CD4-positive, alpha-beta T cell treated with Interleukin-12 subunit alpha and Interleukin-12 subunit beta, for 1 hour (primary cell): ENCODE data around the gene HOXA4.
A peak's percentile ranks its signal among the peaks of the same experiment; 100 is the strongest.

ENCODE experiments used
- DNase-seq: peaks from one replicate; pipeline ENCODE4 v3.0.0-alpha.2; 2020

Gene HOXA4

DNA sequence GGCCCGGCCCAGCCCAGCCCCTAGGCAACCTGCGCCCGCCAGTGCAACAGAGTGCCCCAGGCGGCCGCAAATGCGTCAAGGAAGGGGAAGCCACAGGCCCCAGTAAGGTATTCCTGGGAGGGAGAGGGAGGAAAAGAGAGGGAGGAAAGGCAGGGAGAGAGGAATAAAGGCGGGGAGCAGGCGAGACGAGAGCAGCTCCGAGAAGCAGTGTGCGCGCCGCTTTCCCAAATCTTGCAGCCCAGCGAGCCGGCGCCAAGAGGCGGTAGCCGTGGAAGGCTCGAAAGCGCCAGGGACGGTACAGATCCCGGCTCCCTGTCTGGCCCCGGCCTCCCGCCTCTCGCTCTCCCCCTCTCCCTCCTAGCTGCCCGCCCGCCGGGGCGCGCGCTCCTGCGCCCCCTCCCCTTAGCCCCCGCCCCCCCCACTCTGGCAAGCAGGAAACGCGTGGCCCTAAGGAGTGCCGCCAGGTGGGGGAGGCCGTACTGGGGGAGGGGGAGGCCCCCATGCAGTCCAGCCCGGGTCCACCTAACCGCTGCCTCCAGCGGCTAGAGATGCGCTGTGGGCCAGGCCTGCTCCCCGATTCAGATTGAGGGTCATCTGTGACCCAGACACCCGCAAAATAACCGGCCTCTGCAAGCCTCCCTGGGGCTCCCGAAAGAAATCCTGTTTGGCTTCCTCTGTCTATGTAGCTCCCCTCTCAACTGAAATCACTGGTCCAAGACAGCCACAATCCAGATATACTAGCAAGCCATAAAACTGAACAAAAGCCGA is 39.3 kb upstream of the HOXA4 start:
- no peak for DNase-seq

DNA sequence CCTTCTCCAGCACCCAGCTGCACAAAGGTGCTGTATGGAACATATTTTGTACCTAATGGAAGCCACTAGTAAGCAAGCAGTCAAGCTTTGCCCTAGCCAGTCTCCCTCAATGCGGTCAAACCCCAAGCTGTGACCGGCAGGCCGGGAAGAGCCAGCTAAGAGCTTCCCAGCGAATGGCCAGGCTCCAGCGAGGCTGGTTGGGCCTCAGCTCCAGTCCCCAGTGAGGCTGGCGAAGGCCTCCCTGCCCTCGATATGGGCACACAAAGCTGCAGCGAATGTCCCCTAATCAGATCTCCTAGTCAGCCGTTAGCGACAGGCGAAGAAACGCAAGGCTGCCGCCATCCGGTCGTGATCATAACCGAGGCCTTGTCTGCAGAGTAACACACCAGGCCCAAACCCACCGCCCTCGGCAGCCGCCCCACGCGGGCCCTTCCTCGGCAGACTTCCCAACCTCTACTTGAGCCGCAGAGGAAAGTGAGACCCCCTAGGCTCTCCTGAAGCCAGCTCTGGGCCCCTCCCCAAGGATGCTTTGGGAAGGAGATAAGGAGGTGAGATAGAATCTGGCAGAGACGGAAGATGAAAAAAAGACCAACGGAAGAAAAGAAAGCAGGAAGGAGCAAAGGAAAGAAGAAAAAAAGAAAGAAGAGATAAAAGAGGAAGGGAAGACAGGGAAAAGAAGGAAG is 37.8 kb upstream of the HOXA4 start:
- DNase-seq, result no peak

DNA sequence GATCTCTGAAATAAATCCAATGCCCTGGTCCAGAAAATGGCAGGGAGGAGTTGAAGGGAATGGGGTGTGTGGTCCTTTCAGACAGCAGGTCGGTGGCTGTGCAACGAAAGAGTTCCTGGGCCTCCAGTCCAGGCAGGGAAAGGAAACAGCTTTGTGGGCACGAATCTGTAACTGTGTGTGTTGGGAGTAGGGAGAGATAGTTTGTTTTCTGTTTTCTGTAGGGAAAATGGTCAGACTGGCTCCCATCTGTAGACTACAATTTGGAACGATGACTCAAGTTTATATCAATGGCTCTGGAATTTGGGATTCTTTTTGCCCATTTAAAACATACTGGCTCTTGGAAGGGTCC is 37.3 kb upstream of the HOXA4 start:
- no peak for DNase-seq

DNA sequence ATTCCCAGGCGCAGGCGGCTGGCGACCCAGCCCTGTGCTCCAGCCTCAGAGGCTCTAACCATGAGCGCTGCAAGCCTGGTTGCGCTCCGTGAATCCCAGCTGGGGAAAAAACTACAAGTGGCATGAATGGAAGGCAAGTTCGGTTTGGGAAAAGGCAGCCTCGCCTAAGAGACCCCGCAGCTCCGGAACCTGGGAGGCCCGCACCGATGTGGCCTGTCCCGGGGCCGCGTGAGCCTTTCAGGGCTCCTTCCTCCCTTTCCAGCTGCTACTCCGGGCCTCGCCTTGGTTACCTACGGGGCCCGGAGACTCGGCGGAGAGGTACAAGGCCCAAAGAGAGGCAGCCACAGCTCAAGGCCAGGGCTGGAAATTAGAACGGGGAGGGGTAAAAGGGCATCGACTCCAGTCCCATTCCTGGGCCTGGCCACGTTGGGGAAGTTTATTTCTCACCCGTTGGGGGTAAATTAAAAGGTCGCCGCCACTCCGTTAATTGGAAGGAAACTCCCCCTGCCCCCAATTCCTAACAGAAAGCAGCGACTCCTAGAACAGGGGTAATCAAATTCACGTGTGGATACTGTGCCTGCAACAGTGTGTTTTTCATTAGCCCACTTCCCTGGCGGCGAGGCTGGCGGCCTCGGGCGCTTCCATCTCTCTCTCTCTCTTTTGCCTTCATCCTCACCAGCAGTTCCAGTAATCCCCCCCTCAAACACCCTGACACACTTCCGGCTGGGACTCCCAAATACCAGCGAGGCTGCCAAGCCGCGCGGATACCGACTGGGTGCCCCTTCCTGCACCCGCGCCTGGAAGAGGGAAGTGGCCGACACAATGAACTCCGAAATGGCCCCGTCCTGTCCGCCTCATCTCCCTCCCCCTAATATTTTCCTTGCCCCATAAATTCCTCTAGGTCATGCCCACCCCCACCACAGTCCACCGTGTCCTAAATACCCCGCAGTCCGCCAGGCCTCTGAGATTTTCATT is 36.3 kb upstream of the HOXA4 start:
- DNase-seq, result no peak

GRCh38 chr7:27165996-27166530 is 35.5 kb upstream of the HOXA4 start:
- DNase-seq, result no peak

- peak; percentile 35 for DNase-seq
These were observed 34.8 kb upstream of the HOXA4 start, which contains the start of gene HOXA9 for GRCh38 chr7:27165089-27165995. Gene HOXA9, minus strand, starts transcription at chr7:27165537. Its CDS starts 80 bp downstream, at chr7:27165457.

DNA sequence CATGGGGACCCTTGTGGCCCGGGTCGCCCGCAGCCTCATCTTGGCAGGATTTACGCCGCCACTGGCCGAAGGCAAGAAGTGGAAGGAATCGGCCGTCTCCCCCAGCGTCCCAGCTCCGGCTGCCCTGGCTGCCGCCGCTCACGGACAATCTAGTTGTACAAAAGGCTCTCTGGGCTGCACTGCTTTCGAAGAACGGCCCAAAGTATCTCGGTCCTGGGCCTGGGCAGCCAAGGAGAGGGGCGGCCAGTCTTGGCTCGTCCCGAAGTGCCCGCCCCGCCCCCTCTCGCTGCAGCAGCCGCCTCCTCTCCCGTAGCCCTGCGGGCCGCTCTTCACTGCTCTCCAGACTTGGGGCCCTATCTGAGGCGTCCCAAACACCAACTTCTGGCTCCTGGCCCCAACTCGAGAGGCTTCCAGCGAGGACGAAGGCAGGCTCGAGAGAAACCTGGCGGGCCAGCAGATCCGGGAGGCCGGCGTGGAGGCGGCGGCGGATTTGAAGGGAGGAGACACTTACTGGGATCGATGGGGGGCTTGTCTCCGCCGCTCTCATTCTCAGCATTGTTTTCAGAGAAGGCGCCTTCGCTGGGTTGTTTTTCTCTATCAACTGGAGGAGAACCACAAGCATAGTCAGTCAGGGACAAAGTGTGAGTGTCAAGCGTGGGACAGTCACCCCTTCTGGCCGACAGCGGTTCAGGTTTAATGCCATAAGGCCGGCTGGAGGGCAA is 34.0 kb upstream of the HOXA4 start:
- DNase-seq, result no peak

DNA sequence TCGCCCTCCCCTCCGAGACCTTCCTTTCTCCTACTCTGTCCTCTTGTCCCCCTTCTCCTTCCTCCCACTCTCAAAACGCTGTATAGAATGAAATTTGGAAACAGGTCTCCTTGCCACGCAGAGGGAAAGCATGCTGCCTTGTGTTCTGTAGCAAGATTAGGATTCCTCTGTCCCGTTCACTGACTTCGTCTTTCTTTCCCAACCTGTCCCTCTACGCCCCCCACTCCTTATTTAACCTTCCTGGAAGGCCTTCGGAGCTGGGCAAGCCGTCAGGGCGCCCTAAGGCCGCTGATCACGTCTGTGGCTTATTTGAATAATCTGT is 33.4 kb upstream of the HOXA4 start:
- no peak for DNase-seq

DNA sequence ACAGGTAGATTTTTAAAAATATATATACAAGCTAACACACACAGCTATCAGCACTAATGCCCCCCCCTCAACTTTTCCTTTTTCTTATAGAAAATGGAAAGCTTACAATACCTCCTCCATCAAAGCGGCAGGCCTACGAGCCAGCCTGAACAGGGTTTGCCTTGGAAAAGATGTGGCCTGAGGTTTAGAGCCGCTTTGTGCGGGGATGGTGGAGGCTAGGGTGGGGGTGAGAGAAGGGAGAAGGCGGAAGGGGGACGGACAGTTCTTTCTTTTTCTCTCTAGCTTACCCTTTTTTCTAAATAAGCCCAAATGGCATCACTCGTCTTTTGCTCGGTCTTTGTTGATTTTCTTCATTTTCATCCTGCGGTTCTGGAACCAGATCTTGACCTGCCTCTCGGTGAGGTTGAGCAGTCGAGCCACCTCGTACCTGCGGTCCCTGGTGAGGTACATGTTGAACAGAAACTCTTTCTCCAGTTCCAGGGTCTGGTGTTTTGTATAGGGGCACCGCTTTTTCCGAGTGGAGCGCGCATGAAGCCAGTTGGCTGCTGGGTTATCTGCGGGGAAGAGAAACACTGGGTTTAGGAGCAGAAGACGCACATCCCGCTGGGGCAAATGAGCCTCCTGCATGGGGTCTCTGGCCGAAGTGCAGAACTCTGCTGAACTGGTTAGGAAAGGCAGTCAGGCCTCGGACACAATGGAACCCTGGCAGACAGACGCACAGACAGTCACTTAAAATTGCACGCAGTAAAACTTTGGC is 32.9 kb upstream of the HOXA4 start:
- no peak for DNase-seq

- DNase-seq, result no peak
These were observed 32.2 kb upstream of the HOXA4 start for GRCh38 chr7:27162561-27163287.

- no peak for DNase-seq
These were observed 31.4 kb upstream of the HOXA4 start for GRCh38 chr7:27161721-27162560.

DNA sequence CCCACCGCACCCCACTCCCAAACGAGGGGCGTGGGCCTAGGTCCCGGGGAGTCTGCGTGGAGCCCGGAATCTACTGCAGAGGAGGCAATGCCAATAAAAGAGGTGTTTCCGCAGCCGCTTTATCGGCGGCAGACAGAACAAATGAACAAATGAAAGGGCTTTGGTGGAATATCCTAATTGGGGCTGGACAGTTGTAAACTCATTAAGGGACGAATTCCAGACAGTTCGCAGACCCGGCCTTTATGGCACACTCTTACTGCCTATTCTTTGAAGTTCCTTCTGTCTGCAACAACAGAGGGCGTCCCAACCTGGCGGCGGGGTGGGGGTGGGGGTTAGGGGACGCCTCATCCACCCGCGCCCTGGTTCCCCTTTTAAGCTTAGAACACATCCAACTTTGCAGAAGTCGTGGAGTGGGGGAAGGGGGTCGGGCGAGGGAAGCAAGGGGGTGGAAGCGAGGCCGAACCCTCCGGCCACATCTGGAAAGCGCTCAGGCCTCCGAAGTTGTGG is 30.7 kb upstream of the HOXA4 start:
- no peak for DNase-seq

DNA sequence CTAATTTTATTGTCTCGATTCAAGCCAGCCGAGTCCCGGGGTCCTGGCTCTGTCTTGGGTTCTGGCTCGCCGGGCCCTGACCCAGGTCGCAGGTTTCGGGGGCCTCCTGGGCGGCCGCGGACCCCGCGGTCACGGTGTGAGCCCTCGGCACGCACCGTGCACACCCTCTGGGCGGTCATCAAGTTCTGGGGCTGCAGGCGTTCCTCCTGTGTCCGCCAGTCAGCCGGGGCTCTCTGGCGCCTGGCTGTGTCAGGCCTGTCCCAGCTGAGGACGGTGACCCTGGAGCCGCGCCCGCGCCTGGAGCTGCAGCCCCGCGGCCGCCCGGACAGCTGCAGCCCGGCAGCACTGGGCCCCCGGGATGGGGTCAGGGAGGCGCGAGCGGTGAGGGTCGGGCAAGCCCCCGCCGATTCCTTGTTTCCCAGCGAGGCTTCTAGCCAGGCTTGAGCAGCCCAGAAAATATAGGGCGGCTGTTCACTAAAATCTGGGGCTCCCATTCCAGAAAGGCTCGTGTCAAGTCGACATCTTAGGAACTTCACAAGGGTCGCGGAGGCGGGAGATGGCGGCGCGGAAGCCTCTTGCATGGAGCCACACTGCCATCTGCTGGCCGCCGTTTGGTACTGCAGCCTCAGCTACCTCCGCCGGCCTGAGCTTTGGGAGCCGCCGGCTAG is 30.1 kb upstream of the HOXA4 start:
- peak; percentile 87 for DNase-seq

DNA sequence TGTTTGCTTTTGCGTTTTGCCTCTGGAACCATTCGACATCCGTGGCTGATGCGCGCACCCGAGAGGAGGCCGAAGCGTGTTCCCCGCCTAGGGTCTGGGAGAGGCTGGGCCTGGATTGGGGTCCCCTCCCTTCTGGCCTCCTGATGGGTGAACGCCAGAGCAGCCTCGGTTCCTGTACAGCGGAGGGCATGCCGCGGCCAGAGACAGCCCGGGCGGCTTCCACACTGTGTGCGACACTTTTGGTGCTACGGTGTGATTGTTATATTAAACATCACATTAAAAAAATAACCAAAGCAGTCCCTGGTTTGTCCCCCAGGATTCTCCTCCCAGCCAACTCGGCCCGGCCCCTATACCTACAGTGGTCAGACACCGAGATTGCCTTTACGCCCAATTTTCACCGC is 29.6 kb upstream of the HOXA4 start:
- DNase-seq, result no peak

DNA sequence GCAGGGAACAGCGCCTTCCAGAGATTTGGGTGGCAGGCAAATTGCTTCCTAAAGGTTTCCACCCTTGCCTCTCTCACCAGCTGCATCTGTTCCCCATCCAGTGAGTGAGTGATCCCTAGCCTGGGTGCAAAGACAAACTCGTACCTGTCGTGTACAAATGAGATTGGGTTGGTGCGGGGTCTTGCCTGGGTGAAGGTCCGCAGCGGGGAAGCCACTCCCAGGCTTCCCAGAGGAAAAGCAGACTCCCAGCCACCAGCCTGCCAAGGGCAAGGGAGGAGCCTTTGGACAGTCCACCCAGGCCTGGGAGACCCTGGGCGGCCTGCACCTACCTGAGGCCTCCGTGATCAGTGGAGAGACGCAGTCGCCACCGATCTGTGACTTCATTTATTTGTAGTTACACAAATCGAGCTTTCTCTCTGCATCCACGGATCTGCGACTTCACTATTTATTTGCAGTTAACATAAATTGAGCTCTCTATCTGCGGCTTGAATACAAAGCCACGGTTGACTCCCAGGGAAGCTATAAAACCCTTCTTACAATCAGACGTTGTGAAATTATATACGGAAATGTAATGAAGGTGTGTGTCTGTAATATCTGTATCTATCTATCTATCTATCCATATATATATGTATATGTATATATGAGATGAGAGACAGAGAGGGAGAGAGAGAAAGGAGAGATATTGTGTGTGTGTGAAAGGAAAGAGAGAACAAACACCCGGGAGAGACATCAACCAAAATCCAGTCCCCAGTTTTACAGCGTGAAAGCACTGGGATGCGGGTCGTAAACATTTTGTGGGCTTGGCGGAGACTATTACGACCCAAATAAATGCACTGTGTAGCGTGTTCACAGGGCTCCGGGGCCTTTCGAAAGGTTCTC is 28.9 kb upstream of the HOXA4 start:
- DNase-seq, result no peak

DNA sequence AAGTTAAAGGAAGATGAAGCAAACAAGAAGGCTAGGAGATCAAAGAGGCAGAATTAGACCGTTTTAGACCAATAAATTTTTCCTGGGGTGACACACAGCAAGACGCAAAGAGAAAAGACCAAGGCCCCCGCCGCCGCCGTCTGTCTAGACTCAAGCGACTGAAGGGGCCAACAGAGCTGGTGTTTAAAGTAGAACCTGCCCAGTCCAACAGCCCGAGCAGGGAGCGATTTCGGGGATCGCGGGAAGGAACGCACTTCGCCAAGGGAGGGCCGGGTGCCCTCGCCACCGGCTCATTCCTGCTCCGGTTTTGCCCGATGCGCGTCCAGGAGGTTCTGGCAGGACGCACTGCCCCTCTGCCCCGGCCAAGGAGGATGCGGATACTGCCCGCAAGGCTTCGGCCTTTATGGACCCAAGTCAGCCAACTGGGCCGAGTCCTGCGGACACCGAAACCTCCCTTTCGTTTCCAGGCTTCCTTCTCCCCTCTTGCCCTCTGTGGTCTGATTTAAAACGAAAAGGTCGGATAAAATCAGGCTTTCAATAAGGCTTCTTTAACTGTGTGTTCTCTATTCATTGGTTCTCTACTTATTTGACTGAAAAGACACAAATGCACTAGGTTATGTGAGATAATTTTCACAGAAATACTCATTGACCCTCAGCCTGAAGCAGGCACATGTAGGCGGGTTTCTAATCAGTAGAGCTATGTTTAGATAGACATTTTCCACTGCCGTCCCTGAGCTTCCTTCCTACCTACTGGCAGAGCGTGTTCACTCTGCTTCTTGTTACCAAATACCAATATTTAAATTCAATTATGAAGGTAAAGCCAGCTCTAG is 28.1 kb upstream of the HOXA4 start:
- no peak for DNase-seq
